ENCODE data around the gene PKN1.
"Not testable (repeated sequence)": the region's sequence is repeated elsewhere in the genome, so short reads cannot be mapped to it uniquely, and the experiment has no call there.

- not testable (repeated sequence) for TF ChIP-seq CTCF, POLR2A (IDR thresholded peaks at IDR 0.05)
Measured at GRCh38 chr19:14504575-14504974, 71.5 kb downstream of the PKN1 start.

Data from right lobe of liver (tissue), 4 donors.